Esophagus squamous epithelium (tissue), 4 donors: ENCODE data around the gene SPECC1.

ENCODE experiments used
- POLR2A ChIP-seq, 4 donors: fragments of 450-650 bp; IDR thresholded peaks; one replicate each; pipeline ENCODE4 v1.6.1; 2017; ENCODE audit warnings: antibody characterized with exemption in 4 of 4, mild to moderate bottlenecking in 4 of 4, moderate library complexity in 3 of 4
- TF ChIP-seq, protein P1 (sequence below), 6 experiments: fragments of 450-650 bp in 4 of 6; fragments of 200-600 bp in 2 of 6; sonication (generic) in 2 of 6; IDR thresholded peaks; one replicate each; pipeline ENCODE4 v1.5.1; 2016 to 2019; ENCODE audit warnings: antibody characterized with exemption in 6 of 6, mild to moderate bottlenecking in 4 of 6, moderate library complexity in 4 of 6

DNA sequence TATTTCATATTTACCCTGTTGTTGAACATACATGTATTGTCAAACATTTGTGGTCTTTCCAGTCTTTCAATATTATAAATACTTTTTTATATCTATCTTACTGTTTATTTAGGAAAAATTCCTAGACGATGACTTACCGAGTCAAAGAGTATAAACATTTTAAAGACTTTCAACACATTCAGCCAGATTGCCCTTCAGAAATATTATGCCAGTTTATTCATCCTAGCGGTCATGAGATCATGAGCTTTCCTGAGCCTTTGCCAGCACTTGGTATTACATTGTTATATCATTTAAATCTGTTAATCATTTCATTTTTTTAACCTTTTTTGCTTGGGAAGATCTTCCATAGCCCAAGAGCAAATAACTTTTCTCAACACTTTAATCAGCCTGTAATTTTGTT, 197.4 kb downstream of the SPECC1 start:
- TF ChIP-seq POLR2A (IDR thresholded peaks at IDR 0.05) = no peak
- TF ChIP-seq, protein P1, sequence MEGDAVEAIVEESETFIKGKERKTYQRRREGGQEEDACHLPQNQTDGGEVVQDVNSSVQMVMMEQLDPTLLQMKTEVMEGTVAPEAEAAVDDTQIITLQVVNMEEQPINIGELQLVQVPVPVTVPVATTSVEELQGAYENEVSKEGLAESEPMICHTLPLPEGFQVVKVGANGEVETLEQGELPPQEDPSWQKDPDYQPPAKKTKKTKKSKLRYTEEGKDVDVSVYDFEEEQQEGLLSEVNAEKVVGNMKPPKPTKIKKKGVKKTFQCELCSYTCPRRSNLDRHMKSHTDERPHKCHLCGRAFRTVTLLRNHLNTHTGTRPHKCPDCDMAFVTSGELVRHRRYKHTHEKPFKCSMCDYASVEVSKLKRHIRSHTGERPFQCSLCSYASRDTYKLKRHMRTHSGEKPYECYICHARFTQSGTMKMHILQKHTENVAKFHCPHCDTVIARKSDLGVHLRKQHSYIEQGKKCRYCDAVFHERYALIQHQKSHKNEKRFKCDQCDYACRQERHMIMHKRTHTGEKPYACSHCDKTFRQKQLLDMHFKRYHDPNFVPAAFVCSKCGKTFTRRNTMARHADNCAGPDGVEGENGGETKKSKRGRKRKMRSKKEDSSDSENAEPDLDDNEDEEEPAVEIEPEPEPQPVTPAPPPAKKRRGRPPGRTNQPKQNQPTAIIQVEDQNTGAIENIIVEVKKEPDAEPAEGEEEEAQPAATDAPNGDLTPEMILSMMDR (IDR thresholded peaks at IDR 0.05) = no peak
